Measurements from ENCODE around the gene ERBB2.
A peak's percentile ranks its signal among the peaks of the same experiment; 100 is the strongest.

The ERBB2 gene

GRCh38 chr17:39683295-39683939 lies 16.4 kb upstream of the ERBB2 start:
- Histone ChIP-seq H3K79me2 (ENCODE audit: control insufficient read depth, insufficient read depth, low read length) (no peaks in the 10 kb centered on the region), H2BK120ac (ENCODE audit: low read depth, low read length) (no peak overlapping the region), H2AK5ac (ENCODE audit: low read length) (no peak overlapping the region), H3K79me1 (ENCODE audit: low read length) (peaks cover 2% of the 10 kb centered on the region), H3K56ac (ENCODE audit: low read length) (no peak overlapping the region), H3K4ac (ENCODE audit: low read depth, low read length) (no peak overlapping the region), H3K4me3 (ENCODE audit: low read length) (no peak overlapping the region), H3K36me3 (ENCODE audit: control insufficient read depth, insufficient read depth, low read length) (no peaks in the 10 kb centered on the region), H3K9ac (ENCODE audit: low read length) (no peak overlapping the region), H3K23ac (ENCODE audit: low read length) (no peak overlapping the region), H3K4me1 (ENCODE audit: control insufficient read depth, low read depth, low read length) (peaks cover under 1% of the 10 kb centered on the region), H3K27ac (ENCODE audit: low read depth, low read length) (no peak overlapping the region), H2BK15ac (replicated peaks; ENCODE audit: low read depth) (no peak overlapping the region), H3K4me2 (ENCODE audit: low read length) (no peak overlapping the region), H3K27me3 (ENCODE audit: insufficient read depth, low read length, poor library complexity) (no peaks in the 10 kb centered on the region), H4K5ac (ENCODE audit: low read length) (no peak overlapping the region), H4K8ac (ENCODE audit: low read depth, low read length) (no peak overlapping the region), H2BK5ac (ENCODE audit: low read length) (no peak overlapping the region), H3K18ac (ENCODE audit: low read length) (no peak overlapping the region)
- no CpG with 5 or more reads among the region's 9 CpGs for WGBS (ENCODE audit: extremely low coverage, insufficient coverage, low lambda C conversion rate)
- no peak for DNase-seq

- H3K4ac ChIP-seq (ENCODE audit: low read depth, low read length), result no peak overlapping the region
- H3K79me1 ChIP-seq (ENCODE audit: low read length), result peaks cover 2% of the 10 kb centered on the region
- no peak overlapping the region for H2BK5ac ChIP-seq (ENCODE audit: low read length)
- no peak for DNase-seq
- no peaks in the 10 kb centered on the region for H3K79me2 ChIP-seq (ENCODE audit: control insufficient read depth, insufficient read depth, low read length)
- H3K9ac ChIP-seq (ENCODE audit: low read length), result no peak overlapping the region
- no peak overlapping the region for H3K56ac ChIP-seq (ENCODE audit: low read length)
- no peak overlapping the region for H3K23ac ChIP-seq (ENCODE audit: low read length)
- no peaks in the 10 kb centered on the region for H3K36me3 ChIP-seq (ENCODE audit: control insufficient read depth, insufficient read depth, low read length)
- H3K18ac ChIP-seq (ENCODE audit: low read length), result no peak overlapping the region
- H3K4me3 ChIP-seq (ENCODE audit: low read length), result no peak overlapping the region
- no peak overlapping the region for H3K4me2 ChIP-seq (ENCODE audit: low read length)
- H4K5ac ChIP-seq (ENCODE audit: low read length), result no peak overlapping the region
- no peak overlapping the region for H2BK120ac ChIP-seq (ENCODE audit: low read depth, low read length)
- peaks cover 7% of the 10 kb centered on the region for H3K4me1 ChIP-seq (ENCODE audit: control insufficient read depth, low read depth, low read length)
- H4K8ac ChIP-seq (ENCODE audit: low read depth, low read length), result no peak overlapping the region
- H2AK5ac ChIP-seq (ENCODE audit: low read length), result no peak overlapping the region
- no peaks in the 10 kb centered on the region for H3K27me3 ChIP-seq (ENCODE audit: insufficient read depth, low read length, poor library complexity)
- no peak overlapping the region for H2BK15ac ChIP-seq (replicated peaks; ENCODE audit: low read depth)
- no CpG with 5 or more reads among the region's 12 CpGs for WGBS (ENCODE audit: extremely low coverage, insufficient coverage, low lambda C conversion rate)
- no peak overlapping the region for H3K27ac ChIP-seq (ENCODE audit: low read depth, low read length)
Measured at GRCh38 chr17:39684369-39685192, 15.3 kb upstream of the ERBB2 start.

GRCh38 chr17:39687101-39687545 lies 12.7 kb upstream of the ERBB2 start:
- no peak overlapping the region for H2BK15ac ChIP-seq (replicated peaks; ENCODE audit: low read depth)
- no peak overlapping the region for H4K5ac ChIP-seq (ENCODE audit: low read length)
- no peak overlapping the region for H2BK120ac ChIP-seq (ENCODE audit: low read depth, low read length)
- no CpG with 5 or more reads among the region's 6 CpGs for WGBS (ENCODE audit: extremely low coverage, insufficient coverage, low lambda C conversion rate)
- H3K4ac ChIP-seq (ENCODE audit: low read depth, low read length), result peak overlapping the region; percentile 41
- peaks cover 7% of the 10 kb centered on the region for H3K4me1 ChIP-seq (ENCODE audit: control insufficient read depth, low read depth, low read length)
- peak overlapping the region; percentile 10 for H3K9ac ChIP-seq (ENCODE audit: low read length)
- no peak overlapping the region for H2BK5ac ChIP-seq (ENCODE audit: low read length)
- no peak overlapping the region for H3K27ac ChIP-seq (ENCODE audit: low read depth, low read length)
- no peak overlapping the region for H3K23ac ChIP-seq (ENCODE audit: low read length)
- no peaks in the 10 kb centered on the region for H3K79me2 ChIP-seq (ENCODE audit: control insufficient read depth, insufficient read depth, low read length)
- peak overlapping the region; percentile 22 for H3K56ac ChIP-seq (ENCODE audit: low read length)
- peak overlapping the region; percentile 96 for H3K18ac ChIP-seq (ENCODE audit: low read length)
- H3K36me3 ChIP-seq (ENCODE audit: control insufficient read depth, insufficient read depth, low read length), result no peaks in the 10 kb centered on the region
- DNase-seq, result no peak
- no peak overlapping the region for H3K4me3 ChIP-seq (ENCODE audit: low read length)
- H4K8ac ChIP-seq (ENCODE audit: low read depth, low read length), result no peak overlapping the region
- no peaks in the 10 kb centered on the region for H3K27me3 ChIP-seq (ENCODE audit: insufficient read depth, low read length, poor library complexity)
- peaks cover 2% of the 10 kb centered on the region for H3K79me1 ChIP-seq (ENCODE audit: low read length)
- H3K4me2 ChIP-seq (ENCODE audit: low read length), result peak overlapping the region; percentile 49
- H2AK5ac ChIP-seq (ENCODE audit: low read length), result no peak overlapping the region

- H3K4ac ChIP-seq (ENCODE audit: low read depth, low read length), result peak within 1 kb of the TSS; percentile 41
- peak within 1 kb of the TSS; percentile 15 for H3K23ac ChIP-seq (ENCODE audit: low read length)
- H3K9ac ChIP-seq (ENCODE audit: low read length), result peak within 1 kb of the TSS; percentile 83
- H3K27ac ChIP-seq (ENCODE audit: low read depth, low read length), result peak within 1 kb of the TSS; percentile 99
- H2AK5ac ChIP-seq (ENCODE audit: low read length), result peak within 1 kb of the TSS; percentile 32
- DNase-seq, result peak; percentile 96
- H3K4me2 ChIP-seq (ENCODE audit: low read length), result peak within 1 kb of the TSS; percentile 78
- peak within 1 kb of the TSS; percentile 99 for H4K8ac ChIP-seq (ENCODE audit: low read depth, low read length)
- H4K5ac ChIP-seq (ENCODE audit: low read length), result peak within 1 kb of the TSS; percentile 96
- peak within 1 kb of the TSS; percentile 89 for H2BK120ac ChIP-seq (ENCODE audit: low read depth, low read length)
- H3K56ac ChIP-seq (ENCODE audit: low read length), result peak within 1 kb of the TSS; percentile 93
- no peaks in the 10 kb centered on the region for H3K27me3 ChIP-seq (ENCODE audit: insufficient read depth, low read length, poor library complexity)
- no peak within 1 kb of the TSS for H2BK15ac ChIP-seq (replicated peaks; ENCODE audit: low read depth)
- H3K36me3 ChIP-seq (ENCODE audit: control insufficient read depth, insufficient read depth, low read length), result no peaks in the 10 kb centered on the region
- peak within 1 kb of the TSS; percentile 58 for H2BK5ac ChIP-seq (ENCODE audit: low read length)
- H3K18ac ChIP-seq (ENCODE audit: low read length), result peak within 1 kb of the TSS; percentile 96
- no peaks in the 10 kb centered on the region for H3K79me2 ChIP-seq (ENCODE audit: control insufficient read depth, insufficient read depth, low read length)
- peaks cover 2% of the 10 kb centered on the region for H3K79me1 ChIP-seq (ENCODE audit: low read length)
- WGBS (ENCODE audit: extremely low coverage, insufficient coverage, low lambda C conversion rate), result no CpG with 5 or more reads among the region's 45 CpGs
- peaks cover 7% of the 10 kb centered on the region for H3K4me1 ChIP-seq (ENCODE audit: control insufficient read depth, low read depth, low read length)
- peak within 1 kb of the TSS; percentile 77 for H3K4me3 ChIP-seq (ENCODE audit: low read length)
Measured at GRCh38 chr17:39687546-39688474, 12.1 kb upstream of the ERBB2 start, which contains the start of gene PGAP3. Gene PGAP3, minus strand, starts transcription at chr17:39688057. Its CDS starts 43 bp downstream, at chr17:39688014.

- no peaks in the 10 kb centered on the region for H3K27me3 ChIP-seq (ENCODE audit: insufficient read depth, low read length, poor library complexity)
- peak; percentile 30 for DNase-seq
- H2BK15ac ChIP-seq (replicated peaks; ENCODE audit: low read depth), result no peak overlapping the region
- H3K27ac ChIP-seq (ENCODE audit: low read depth, low read length), result peak overlapping the region; percentile 99
- no peak overlapping the region for H2BK120ac ChIP-seq (ENCODE audit: low read depth, low read length)
- H4K8ac ChIP-seq (ENCODE audit: low read depth, low read length), result peak overlapping the region; percentile 99
- H3K4ac ChIP-seq (ENCODE audit: low read depth, low read length), result peak overlapping the region; percentile 41
- H3K79me2 ChIP-seq (ENCODE audit: control insufficient read depth, insufficient read depth, low read length), result no peaks in the 10 kb centered on the region
- H2AK5ac ChIP-seq (ENCODE audit: low read length), result peak overlapping the region; percentile 27
- H4K5ac ChIP-seq (ENCODE audit: low read length), result peak overlapping the region; percentile 96
- H3K9ac ChIP-seq (ENCODE audit: low read length), result peak overlapping the region; percentile 83
- peak overlapping the region; percentile 96 for H3K18ac ChIP-seq (ENCODE audit: low read length)
- H3K36me3 ChIP-seq (ENCODE audit: control insufficient read depth, insufficient read depth, low read length), result no peaks in the 10 kb centered on the region
- WGBS (ENCODE audit: extremely low coverage, insufficient coverage, low lambda C conversion rate), result no CpG with 5 or more reads among the region's 6 CpGs
- peaks cover 2% of the 10 kb centered on the region for H3K79me1 ChIP-seq (ENCODE audit: low read length)
- peak overlapping the region; percentile 77 for H3K4me3 ChIP-seq (ENCODE audit: low read length)
- H3K4me2 ChIP-seq (ENCODE audit: low read length), result peak overlapping the region; percentile 78
- peak overlapping the region; percentile 93 for H3K56ac ChIP-seq (ENCODE audit: low read length)
- peak overlapping the region; percentile 58 for H2BK5ac ChIP-seq (ENCODE audit: low read length)
- peaks cover 7% of the 10 kb centered on the region for H3K4me1 ChIP-seq (ENCODE audit: control insufficient read depth, low read depth, low read length)
- H3K23ac ChIP-seq (ENCODE audit: low read length), result peak overlapping the region; percentile 15
Measured at GRCh38 chr17:39688475-39688835, 11.4 kb upstream of the ERBB2 start.
